HCT116 (cell line): Measurements from ENCODE around the gene CTIF. TPM values are rescaled to one million over a fixed set of nuclear protein-coding genes. Genes with fewer than 3 reads are reported as not detected.

Source experiments
- ATAC-seq: fragments of 200-7000 bp; cut with Tn5 transposase; 2 replicates; pipeline ENCODE4 v1.9.1; 2020; ENCODE audit warnings: mild to moderate bottlenecking, moderate library complexity
- BruUV-seq: library from RNA; stranded (reverse); fragments of 400-500 nt; replicated peaks from 2 replicates; lab custom pipeline; 2021; lab: Mats Ljungman, UMichigan
- CTCF ChIA-PET: fragments of 300-600 bp; sonication (Branson Sonifier 250); formaldehyde crosslinking; loops from one replicate; lab custom pipeline; 2021; ENCODE audit warnings: antibody characterized with exemption; lab: Charles Lee
- POLR2A ChIA-PET: fragments of 300-600, 350-600 bp; sonication (Branson Sonifier 250); formaldehyde crosslinking; loops from one replicate; lab custom pipeline; 2021; ENCODE audit warnings: antibody characterized with exemption; lab: Charles Lee
- RAD21 ChIA-PET, 2 experiments: fragments of 300-600 bp; sonication (Branson Sonifier 250); formaldehyde crosslinking; loops; one replicate each; lab custom pipeline; 2023; ENCODE audit warnings: low total read pairs in 2 of 2; ENCODE audit not compliant: uncharacterized antibody in 2 of 2, unreplicated experiment in 2 of 2, low non-redundant PET in 1 of 2; lab: Charles Lee
- DNase-seq: peaks from one replicate; pipeline ENCODE4 v3.0.0-alpha.2; 2010; ENCODE audit warnings: low read depth, low spot score
- H2AFZ ChIP-seq: fragments of 200-600 bp; shearing (Covaris generic), sonication (generic); 2 replicates; pipeline ENCODE4 v1.6.1; 2017; ENCODE audit warnings: low read depth, mixed run types, mixed read lengths, antibody characterized with exemption, low read length; ENCODE audit not compliant: poor library complexity, severe bottlenecking
- H3K27ac ChIP-seq: 2 replicates; pipeline ENCODE4 v1.5.1; 2012; ENCODE audit warnings: low read depth, low read length
- H3K27me3 ChIP-seq: fragments of 200-600 bp; sonication (generic); 2 replicates; pipeline ENCODE4 v1.6.1; 2016; ENCODE audit warnings: mixed run types, low read length, mixed read lengths; ENCODE audit not compliant: insufficient read depth
- H3K36me3 ChIP-seq, 2 experiments: fragments of 200-500 bp in 1 of 2; fragments of 200-600 bp in 1 of 2; sonication (Bioruptor generic) in 1 of 2; sonication (generic) in 1 of 2; 2 replicates each; pipeline versions ENCODE4 v1.5.1 to v1.6.1; 2014 to 2016; ENCODE audit warnings: low read length in 2 of 2, inconsistent platforms in 1 of 2, mixed read lengths in 1 of 2, mixed run types in 1 of 2; ENCODE audit not compliant: insufficient read depth in 2 of 2, control insufficient read depth in 1 of 2
- H3K4me1 ChIP-seq, 2 experiments: fragments of 200-600 bp in 1 of 2; sonication (generic) in 1 of 2; 2 replicates each; pipeline versions ENCODE4 v1.5.1 to v1.6.1; 2012 to 2017; ENCODE audit warnings: low read length in 2 of 2, inconsistent platforms in 1 of 2, mild to moderate bottlenecking in 1 of 2, mixed read lengths in 1 of 2, mixed run types in 1 of 2, moderate library complexity in 1 of 2; ENCODE audit not compliant: insufficient read depth in 2 of 2, control insufficient read depth in 1 of 2
- H3K4me2 ChIP-seq: fragments of 200-600 bp; sonication (generic); 2 replicates; pipeline ENCODE4 v1.6.1; 2017; ENCODE audit warnings: mixed run types, low read length, mixed read lengths
- H3K4me3 ChIP-seq, 2 experiments: fragments of 200-600 bp in 1 of 2; sonication (generic) in 1 of 2; replicated peaks in 1 of 2; 2 replicates each; pipeline ENCODE4 v1.5.1; 2011 to 2016; ENCODE audit warnings: low read length in 2 of 2, control low read depth in 1 of 2, low read depth in 1 of 2, mild to moderate bottlenecking in 1 of 2, mixed read lengths in 1 of 2, mixed run types in 1 of 2
- H3K79me2 ChIP-seq: fragments of 200-600 bp; sonication (generic); 2 replicates; pipeline ENCODE4 v1.6.1; 2017; ENCODE audit warnings: mild to moderate bottlenecking, mixed run types, low read length, moderate library complexity, mixed read lengths; ENCODE audit not compliant: insufficient read depth
- H3K9ac ChIP-seq: fragments of 200-600 bp; sonication (generic); 2 replicates; pipeline ENCODE4 v1.6.1; 2016; ENCODE audit warnings: low read length, mixed read lengths
- H3K9me2 ChIP-seq: fragments of 200-600 bp; sonication (generic), shearing (Covaris generic); 2 replicates; pipeline ENCODE4 v1.6.1; 2017; ENCODE audit warnings: mixed run types, mild to moderate bottlenecking, moderate library complexity; ENCODE audit not compliant: insufficient read depth
- H3K9me3 ChIP-seq, 2 experiments: fragments of 200-500 bp in 1 of 2; fragments of 200-600 bp in 1 of 2; sonication (Bioruptor generic) in 1 of 2; sonication (generic) in 1 of 2; 2 replicates each; pipeline ENCODE4 v1.6.1; 2014 to 2017; ENCODE audit warnings: low read length in 2 of 2, mixed read lengths in 2 of 2, inconsistent platforms in 1 of 2, low read depth in 1 of 2, mild to moderate bottlenecking in 1 of 2, mixed run types in 1 of 2, moderate library complexity in 1 of 2; ENCODE audit not compliant: control insufficient read depth in 1 of 2, insufficient read depth in 1 of 2
- H4K20me1 ChIP-seq: fragments of 200-600 bp; sonication (generic), shearing (Covaris generic); 2 replicates; pipeline ENCODE4 v1.6.1; 2017; ENCODE audit warnings: mixed run types, mild to moderate bottlenecking, moderate library complexity; ENCODE audit not compliant: insufficient read depth
- POLR2AphosphoS5 ChIP-seq: IDR thresholded peaks from 2 replicates; pipeline ENCODE4 v1.6.1; 2011; ENCODE audit warnings: mild to moderate bottlenecking, low read depth, low read length, moderate library complexity
- RAD21 ChIP-seq: IDR thresholded peaks from 2 replicates; pipeline ENCODE4 v1.6.1; 2012; ENCODE audit warnings: low read depth, mild to moderate bottlenecking
- YY1 ChIP-seq: IDR thresholded peaks from 2 replicates; pipeline ENCODE4 v1.6.1; 2011; ENCODE audit warnings: low read length, low read depth, moderate library complexity, mild to moderate bottlenecking; ENCODE audit not compliant: insufficient replicate concordance; ENCODE audit errors: extremely low read depth
- intact Hi-C: fragments of 100-400 bp; cut with micrococcal nuclease; formaldehyde crosslinking; loops from 2 replicates; pipeline ENCODE4 v1.10.0; 2022
- total RNA-seq: library from RNA; stranded (reverse); gene quantifications from one replicate; pipeline ENCODE4 v1.2.1, GENCODE V29; 2021; ENCODE audit not compliant: unreplicated experiment
- TF ChIP-seq, protein P1 (sequence below), 3 experiments: fragments of 200-600 bp in 1 of 3; sonication (generic) in 1 of 3; IDR thresholded peaks in 2 of 3; conservative IDR thresholded peaks in 1 of 3; 2 replicates each; pipeline ENCODE4 v1.5.1; 2012 to 2017; ENCODE audit warnings: low read depth in 2 of 3, low read length in 2 of 3, antibody characterized with exemption in 1 of 3, borderline replicate concordance in 1 of 3, control low read depth in 1 of 3, mild to moderate bottlenecking in 1 of 3, mixed read lengths in 1 of 3, mixed run types in 1 of 3, moderate library complexity in 1 of 3; ENCODE audit not compliant: insufficient read depth in 1 of 3
- TF ChIP-seq, protein P2 (sequence below): IDR thresholded peaks from 2 replicates; pipeline ENCODE4 v1.6.1; 2012
- TF ChIP-seq, protein P3 (sequence below): IDR thresholded peaks from 2 replicates; pipeline ENCODE4 v1.6.1; 2012; ENCODE audit warnings: low read depth
- TF ChIP-seq, protein P4 (sequence below): IDR thresholded peaks from 2 replicates; pipeline ENCODE4 v1.6.1; 2011; ENCODE audit warnings: mild to moderate bottlenecking, low read length, moderate library complexity; ENCODE audit not compliant: insufficient replicate concordance; ENCODE audit errors: extremely low read depth

The CTIF gene
- total RNA-seq, 1 experiment from 2014 or later: 19.7 TPM

DNA sequence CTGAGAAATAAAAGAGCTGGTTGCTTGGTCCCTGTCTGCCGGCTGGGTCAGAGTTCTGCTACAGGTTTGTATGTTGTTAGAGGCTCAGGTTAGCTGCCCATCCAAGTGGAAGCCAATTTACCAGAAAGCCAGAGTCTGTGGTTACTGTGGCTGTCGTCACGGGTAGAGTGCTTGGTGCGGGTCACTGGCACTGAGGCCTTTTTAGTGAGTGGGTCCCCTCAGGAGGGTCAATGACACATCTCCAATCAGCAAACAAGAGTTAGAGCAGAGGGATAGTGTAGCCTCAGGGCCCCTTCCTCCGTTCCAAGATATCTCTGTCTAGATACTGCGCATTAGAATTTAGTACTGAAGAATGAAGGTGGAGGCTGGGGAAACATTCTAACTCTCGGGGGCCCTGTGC is 41.2 kb downstream of the CTIF start:
- intact Hi-C loops: no loop called here
- ChIA-PET RAD21 (no interaction called here), CTCF (no interaction called here), POLR2A (no interaction called here)
- Histone ChIP-seq H3K27ac (no peak overlapping the region), H2AFZ (no peak overlapping the region), H3K9me2 (no peaks in the 10 kb centered on the region), H3K4me2 (no peak overlapping the region), H3K36me3 (no peaks in the 10 kb centered on the region), H3K4me3 (no peak overlapping the region), H3K27me3 (no peaks in the 10 kb centered on the region), H3K9ac (no peak overlapping the region), H3K9me3 (no peaks in the 10 kb centered on the region), H4K20me1 (no peaks in the 10 kb centered on the region), H3K79me2 (no peaks in the 10 kb centered on the region), H3K4me1 (no peaks in the 10 kb centered on the region)
- BruUV-seq: no TSS peak
- TF ChIP-seq, protein P1, sequence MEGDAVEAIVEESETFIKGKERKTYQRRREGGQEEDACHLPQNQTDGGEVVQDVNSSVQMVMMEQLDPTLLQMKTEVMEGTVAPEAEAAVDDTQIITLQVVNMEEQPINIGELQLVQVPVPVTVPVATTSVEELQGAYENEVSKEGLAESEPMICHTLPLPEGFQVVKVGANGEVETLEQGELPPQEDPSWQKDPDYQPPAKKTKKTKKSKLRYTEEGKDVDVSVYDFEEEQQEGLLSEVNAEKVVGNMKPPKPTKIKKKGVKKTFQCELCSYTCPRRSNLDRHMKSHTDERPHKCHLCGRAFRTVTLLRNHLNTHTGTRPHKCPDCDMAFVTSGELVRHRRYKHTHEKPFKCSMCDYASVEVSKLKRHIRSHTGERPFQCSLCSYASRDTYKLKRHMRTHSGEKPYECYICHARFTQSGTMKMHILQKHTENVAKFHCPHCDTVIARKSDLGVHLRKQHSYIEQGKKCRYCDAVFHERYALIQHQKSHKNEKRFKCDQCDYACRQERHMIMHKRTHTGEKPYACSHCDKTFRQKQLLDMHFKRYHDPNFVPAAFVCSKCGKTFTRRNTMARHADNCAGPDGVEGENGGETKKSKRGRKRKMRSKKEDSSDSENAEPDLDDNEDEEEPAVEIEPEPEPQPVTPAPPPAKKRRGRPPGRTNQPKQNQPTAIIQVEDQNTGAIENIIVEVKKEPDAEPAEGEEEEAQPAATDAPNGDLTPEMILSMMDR (IDR thresholded peaks at IDR 0.05 in 2 of 3, conservative IDR thresholded peaks at IDR 0.05 in 1 of 3; ENCODE audit: borderline replicate concordance in 1 of 3, insufficient read depth in 1 of 3, low read depth in 2 of 3, low read length in 2 of 3): no peak
- TF ChIP-seq YY1 (no peak), RAD21 (no peak), POLR2AphosphoS5 (no peak)
- TF ChIP-seq, protein P2, sequence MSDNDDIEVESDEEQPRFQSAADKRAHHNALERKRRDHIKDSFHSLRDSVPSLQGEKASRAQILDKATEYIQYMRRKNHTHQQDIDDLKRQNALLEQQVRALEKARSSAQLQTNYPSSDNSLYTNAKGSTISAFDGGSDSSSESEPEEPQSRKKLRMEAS: no peak
- TF ChIP-seq, protein P3, sequence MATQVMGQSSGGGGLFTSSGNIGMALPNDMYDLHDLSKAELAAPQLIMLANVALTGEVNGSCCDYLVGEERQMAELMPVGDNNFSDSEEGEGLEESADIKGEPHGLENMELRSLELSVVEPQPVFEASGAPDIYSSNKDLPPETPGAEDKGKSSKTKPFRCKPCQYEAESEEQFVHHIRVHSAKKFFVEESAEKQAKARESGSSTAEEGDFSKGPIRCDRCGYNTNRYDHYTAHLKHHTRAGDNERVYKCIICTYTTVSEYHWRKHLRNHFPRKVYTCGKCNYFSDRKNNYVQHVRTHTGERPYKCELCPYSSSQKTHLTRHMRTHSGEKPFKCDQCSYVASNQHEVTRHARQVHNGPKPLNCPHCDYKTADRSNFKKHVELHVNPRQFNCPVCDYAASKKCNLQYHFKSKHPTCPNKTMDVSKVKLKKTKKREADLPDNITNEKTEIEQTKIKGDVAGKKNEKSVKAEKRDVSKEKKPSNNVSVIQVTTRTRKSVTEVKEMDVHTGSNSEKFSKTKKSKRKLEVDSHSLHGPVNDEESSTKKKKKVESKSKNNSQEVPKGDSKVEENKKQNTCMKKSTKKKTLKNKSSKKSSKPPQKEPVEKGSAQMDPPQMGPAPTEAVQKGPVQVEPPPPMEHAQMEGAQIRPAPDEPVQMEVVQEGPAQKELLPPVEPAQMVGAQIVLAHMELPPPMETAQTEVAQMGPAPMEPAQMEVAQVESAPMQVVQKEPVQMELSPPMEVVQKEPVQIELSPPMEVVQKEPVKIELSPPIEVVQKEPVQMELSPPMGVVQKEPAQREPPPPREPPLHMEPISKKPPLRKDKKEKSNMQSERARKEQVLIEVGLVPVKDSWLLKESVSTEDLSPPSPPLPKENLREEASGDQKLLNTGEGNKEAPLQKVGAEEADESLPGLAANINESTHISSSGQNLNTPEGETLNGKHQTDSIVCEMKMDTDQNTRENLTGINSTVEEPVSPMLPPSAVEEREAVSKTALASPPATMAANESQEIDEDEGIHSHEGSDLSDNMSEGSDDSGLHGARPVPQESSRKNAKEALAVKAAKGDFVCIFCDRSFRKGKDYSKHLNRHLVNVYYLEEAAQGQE: no peak
- TF ChIP-seq, protein P4, sequence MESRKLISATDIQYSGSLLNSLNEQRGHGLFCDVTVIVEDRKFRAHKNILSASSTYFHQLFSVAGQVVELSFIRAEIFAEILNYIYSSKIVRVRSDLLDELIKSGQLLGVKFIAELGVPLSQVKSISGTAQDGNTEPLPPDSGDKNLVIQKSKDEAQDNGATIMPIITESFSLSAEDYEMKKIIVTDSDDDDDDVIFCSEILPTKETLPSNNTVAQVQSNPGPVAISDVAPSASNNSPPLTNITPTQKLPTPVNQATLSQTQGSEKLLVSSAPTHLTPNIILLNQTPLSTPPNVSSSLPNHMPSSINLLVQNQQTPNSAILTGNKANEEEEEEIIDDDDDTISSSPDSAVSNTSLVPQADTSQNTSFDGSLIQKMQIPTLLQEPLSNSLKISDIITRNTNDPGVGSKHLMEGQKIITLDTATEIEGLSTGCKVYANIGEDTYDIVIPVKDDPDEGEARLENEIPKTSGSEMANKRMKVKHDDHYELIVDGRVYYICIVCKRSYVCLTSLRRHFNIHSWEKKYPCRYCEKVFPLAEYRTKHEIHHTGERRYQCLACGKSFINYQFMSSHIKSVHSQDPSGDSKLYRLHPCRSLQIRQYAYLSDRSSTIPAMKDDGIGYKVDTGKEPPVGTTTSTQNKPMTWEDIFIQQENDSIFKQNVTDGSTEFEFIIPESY: no peak
- no peak for ATAC-seq
- no peak for DNase-seq
